Astrocyte (in vitro differentiated cells and primary cell): ENCODE results near the gene SCCPDH. TPM values are rescaled to one million over a fixed set of nuclear protein-coding genes. Genes with fewer than 3 reads are reported as not detected.

Source experiments
- DNase-seq: peaks from one replicate; pipeline ENCODE4 v3.0.0-alpha.2; 2010; ENCODE audit warnings: low read depth
- FAIRE-seq: peaks from 2 replicates; lab custom pipeline; 2011; peaks lifted over from hg19 to GRCh38; lab: Jason Lieb, UNC
- H2AFZ ChIP-seq: 2 replicates; pipeline ENCODE4 v1.6.0; 2012; ENCODE audit warnings: low read depth, low read length, inconsistent platforms
- H3K27ac ChIP-seq: 2 replicates; pipeline ENCODE4 v1.5.1; 2011; ENCODE audit warnings: low read depth, low read length, inconsistent platforms
- H3K27me3 ChIP-seq: 2 replicates; pipeline ENCODE4 v1.6.0; 2011; ENCODE audit warnings: low read length, inconsistent platforms; ENCODE audit not compliant: insufficient read depth
- H3K36me3 ChIP-seq: 2 replicates; pipeline ENCODE4 v1.5.1; 2011; ENCODE audit warnings: low read length, inconsistent platforms; ENCODE audit not compliant: insufficient read depth
- H3K4me1 ChIP-seq: 2 replicates; pipeline ENCODE4 v1.5.1; 2011; ENCODE audit warnings: low read length, inconsistent platforms; ENCODE audit not compliant: insufficient read depth
- H3K4me2 ChIP-seq: 2 replicates; pipeline ENCODE4 v1.6.0; 2012; ENCODE audit warnings: low read length, inconsistent platforms
- H3K4me3 ChIP-seq: 2 replicates; pipeline ENCODE4 v1.5.1; 2011; ENCODE audit warnings: low read depth, mild to moderate bottlenecking, low read length, inconsistent platforms; ENCODE audit not compliant: insufficient read depth
- H3K79me2 ChIP-seq: 2 replicates; pipeline ENCODE4 v1.6.0; 2012; ENCODE audit warnings: mild to moderate bottlenecking, low read length, inconsistent platforms; ENCODE audit not compliant: insufficient read depth
- H3K9ac ChIP-seq: 2 replicates; pipeline ENCODE4 v1.6.0; 2012; ENCODE audit warnings: mild to moderate bottlenecking, low read length, inconsistent platforms
- H3K9me3 ChIP-seq: 2 replicates; pipeline ENCODE4 v1.5.1; 2012; ENCODE audit warnings: low read depth, mild to moderate bottlenecking, low read length, inconsistent platforms; ENCODE audit not compliant: insufficient read depth
- H4K20me1 ChIP-seq: 2 replicates; pipeline ENCODE4 v1.6.0; 2012; ENCODE audit warnings: low read length, inconsistent platforms; ENCODE audit not compliant: insufficient read depth
- H3K27ac Mint-ChIP-seq: one replicate; pipeline ENCODE4 v1.8.0; 2021; ENCODE audit warnings: mild to moderate bottlenecking, mixed read lengths; ENCODE audit not compliant: unreplicated experiment
- H3K27me3 Mint-ChIP-seq: one replicate; pipeline ENCODE4 v1.8.0; 2021; ENCODE audit warnings: low read depth, mixed read lengths; ENCODE audit not compliant: unreplicated experiment
- H3K36me3 Mint-ChIP-seq: one replicate; pipeline ENCODE4 v1.8.0; 2021; ENCODE audit warnings: low read depth, mixed read lengths; ENCODE audit not compliant: unreplicated experiment
- H3K4me1 Mint-ChIP-seq: one replicate; pipeline ENCODE4 v1.8.0; 2021; ENCODE audit warnings: low read depth, mixed read lengths; ENCODE audit not compliant: unreplicated experiment
- H3K4me3 Mint-ChIP-seq: one replicate; pipeline ENCODE4 v1.8.0; 2021; ENCODE audit warnings: mild to moderate bottlenecking, moderate library complexity, mixed read lengths; ENCODE audit not compliant: unreplicated experiment
- H3K9me3 Mint-ChIP-seq: one replicate; pipeline ENCODE4 v1.8.0; 2021; ENCODE audit warnings: mild to moderate bottlenecking, mixed read lengths; ENCODE audit not compliant: unreplicated experiment
- CTCF ChIP-seq: IDR thresholded peaks from 2 replicates; pipeline ENCODE4 v1.5.1; 2011; ENCODE audit warnings: low read depth, mild to moderate bottlenecking, inconsistent platforms, low read length, moderate library complexity; ENCODE audit not compliant: insufficient read depth
- EZH2 ChIP-seq: IDR thresholded peaks from 2 replicates; pipeline ENCODE4 v1.6.1; 2012; ENCODE audit warnings: mild to moderate bottlenecking, low read length, inconsistent platforms; ENCODE audit not compliant: insufficient read depth
- total RNA-seq: library from RNA; stranded (reverse); gene quantifications from 2 replicates; pipeline ENCODE4 v1.2.1, GENCODE V29; 2021

SCCPDH gene
- total RNA-seq, 1 donor from 2014 or later = 25.0 TPM

- no peak overlapping the region for H3K27ac ChIP-seq
- Mint-ChIP-seq H3K27me3 (peaks cover 19% of the 10 kb centered on the region), H3K27ac (no peak overlapping the region), H3K36me3 (no peaks in the 10 kb centered on the region), H3K4me3 (no peak overlapping the region), H3K4me1 (no peaks in the 10 kb centered on the region), H3K9me3 (peaks cover 2% of the 10 kb centered on the region)
- no peak for DNase-seq
- no peaks in the 10 kb centered on the region for H3K27me3 ChIP-seq
- H3K4me1 ChIP-seq = no peaks in the 10 kb centered on the region
- H4K20me1 ChIP-seq = no peaks in the 10 kb centered on the region
- TF ChIP-seq CTCF (no peak), EZH2 (no peak)
- H3K9ac ChIP-seq = no peak overlapping the region
- H3K4me2 ChIP-seq = no peak overlapping the region
- H2AFZ ChIP-seq = no peak overlapping the region
- FAIRE-seq = no peak
- H3K4me3 ChIP-seq = no peak overlapping the region
- H3K79me2 ChIP-seq = no peaks in the 10 kb centered on the region
- no peaks in the 10 kb centered on the region for H3K36me3 ChIP-seq
- no peaks in the 10 kb centered on the region for H3K9me3 ChIP-seq
These were observed 77.2 kb downstream of the SCCPDH start for GRCh38 chr1:246801241-246802020.

- no peak overlapping the region for H3K4me3 Mint-ChIP-seq
- FAIRE-seq (no peak), DNase-seq (no peak)
- Histone ChIP-seq H3K27me3 (no peaks in the 10 kb centered on the region), H3K79me2 (no peaks in the 10 kb centered on the region), H3K9me3 (no peaks in the 10 kb centered on the region), H3K4me2 (no peak overlapping the region), H3K27ac (no peak overlapping the region), H2AFZ (no peak overlapping the region), H3K36me3 (no peaks in the 10 kb centered on the region), H3K9ac (no peak overlapping the region), H3K4me3 (no peak overlapping the region), H3K4me1 (no peaks in the 10 kb centered on the region), H4K20me1 (no peaks in the 10 kb centered on the region)
- no peaks in the 10 kb centered on the region for H3K36me3 Mint-ChIP-seq
- H3K27ac Mint-ChIP-seq = no peak overlapping the region
- peaks cover 12% of the 10 kb centered on the region for H3K27me3 Mint-ChIP-seq
- H3K9me3 Mint-ChIP-seq = peaks cover 2% of the 10 kb centered on the region
- TF ChIP-seq EZH2 (no peak), CTCF (no peak)
- no peaks in the 10 kb centered on the region for H3K4me1 Mint-ChIP-seq
These were observed 79.2 kb downstream of the SCCPDH start for GRCh38 chr1:246803373-246803772.

GRCh38 chr1:246803883-246804282 is 79.7 kb downstream of the SCCPDH start:
- H2AFZ ChIP-seq = no peak overlapping the region
- TF ChIP-seq EZH2 (no peak), CTCF (no peak)
- H3K27me3 ChIP-seq = no peaks in the 10 kb centered on the region
- H3K9me3 Mint-ChIP-seq = peaks cover 2% of the 10 kb centered on the region
- H3K27me3 Mint-ChIP-seq = peaks cover 12% of the 10 kb centered on the region
- DNase-seq (no peak), FAIRE-seq (no peak)
- H3K27ac Mint-ChIP-seq = no peak overlapping the region
- no peak overlapping the region for H3K9ac ChIP-seq
- no peaks in the 10 kb centered on the region for H3K36me3 ChIP-seq
- H3K9me3 ChIP-seq = no peaks in the 10 kb centered on the region
- no peak overlapping the region for H3K27ac ChIP-seq
- H3K4me3 ChIP-seq = no peak overlapping the region
- no peaks in the 10 kb centered on the region for H3K36me3 Mint-ChIP-seq
- no peak overlapping the region for H3K4me2 ChIP-seq
- no peaks in the 10 kb centered on the region for H3K4me1 ChIP-seq
- H3K79me2 ChIP-seq = no peaks in the 10 kb centered on the region
- no peaks in the 10 kb centered on the region for H4K20me1 ChIP-seq
- no peaks in the 10 kb centered on the region for H3K4me1 Mint-ChIP-seq
- H3K4me3 Mint-ChIP-seq = no peak overlapping the region
